Astrocyte (in vitro differentiated cells and primary cell): ENCODE results near the gene EBF4. TPM values are rescaled to one million over a fixed set of nuclear protein-coding genes. Genes with fewer than 3 reads are reported as not detected.

ENCODE experiments used
- DNase-seq: peaks from one replicate; pipeline ENCODE4 v3.0.0-alpha.2; 2010; ENCODE audit warnings: low read depth
- FAIRE-seq: peaks from 2 replicates; lab custom pipeline; 2011; peaks lifted over from hg19 to GRCh38; lab: Jason Lieb, UNC
- H2AFZ ChIP-seq: 2 replicates; pipeline ENCODE4 v1.6.0; 2012; ENCODE audit warnings: low read depth, low read length, inconsistent platforms
- H3K27ac ChIP-seq: 2 replicates; pipeline ENCODE4 v1.5.1; 2011; ENCODE audit warnings: low read depth, low read length, inconsistent platforms
- H3K27me3 ChIP-seq: 2 replicates; pipeline ENCODE4 v1.6.0; 2011; ENCODE audit warnings: low read length, inconsistent platforms; ENCODE audit not compliant: insufficient read depth
- H3K36me3 ChIP-seq: 2 replicates; pipeline ENCODE4 v1.5.1; 2011; ENCODE audit warnings: low read length, inconsistent platforms; ENCODE audit not compliant: insufficient read depth
- H3K4me1 ChIP-seq: 2 replicates; pipeline ENCODE4 v1.5.1; 2011; ENCODE audit warnings: low read length, inconsistent platforms; ENCODE audit not compliant: insufficient read depth
- H3K4me2 ChIP-seq: 2 replicates; pipeline ENCODE4 v1.6.0; 2012; ENCODE audit warnings: low read length, inconsistent platforms
- H3K4me3 ChIP-seq: 2 replicates; pipeline ENCODE4 v1.5.1; 2011; ENCODE audit warnings: low read depth, mild to moderate bottlenecking, low read length, inconsistent platforms; ENCODE audit not compliant: insufficient read depth
- H3K79me2 ChIP-seq: 2 replicates; pipeline ENCODE4 v1.6.0; 2012; ENCODE audit warnings: mild to moderate bottlenecking, low read length, inconsistent platforms; ENCODE audit not compliant: insufficient read depth
- H3K9ac ChIP-seq: 2 replicates; pipeline ENCODE4 v1.6.0; 2012; ENCODE audit warnings: mild to moderate bottlenecking, low read length, inconsistent platforms
- H3K9me3 ChIP-seq: 2 replicates; pipeline ENCODE4 v1.5.1; 2012; ENCODE audit warnings: low read depth, mild to moderate bottlenecking, low read length, inconsistent platforms; ENCODE audit not compliant: insufficient read depth
- H4K20me1 ChIP-seq: 2 replicates; pipeline ENCODE4 v1.6.0; 2012; ENCODE audit warnings: low read length, inconsistent platforms; ENCODE audit not compliant: insufficient read depth
- H3K27ac Mint-ChIP-seq: one replicate; pipeline ENCODE4 v1.8.0; 2021; ENCODE audit warnings: mild to moderate bottlenecking, mixed read lengths; ENCODE audit not compliant: unreplicated experiment
- H3K27me3 Mint-ChIP-seq: one replicate; pipeline ENCODE4 v1.8.0; 2021; ENCODE audit warnings: low read depth, mixed read lengths; ENCODE audit not compliant: unreplicated experiment
- H3K36me3 Mint-ChIP-seq: one replicate; pipeline ENCODE4 v1.8.0; 2021; ENCODE audit warnings: low read depth, mixed read lengths; ENCODE audit not compliant: unreplicated experiment
- H3K4me1 Mint-ChIP-seq: one replicate; pipeline ENCODE4 v1.8.0; 2021; ENCODE audit warnings: low read depth, mixed read lengths; ENCODE audit not compliant: unreplicated experiment
- H3K4me3 Mint-ChIP-seq: one replicate; pipeline ENCODE4 v1.8.0; 2021; ENCODE audit warnings: mild to moderate bottlenecking, moderate library complexity, mixed read lengths; ENCODE audit not compliant: unreplicated experiment
- H3K9me3 Mint-ChIP-seq: one replicate; pipeline ENCODE4 v1.8.0; 2021; ENCODE audit warnings: mild to moderate bottlenecking, mixed read lengths; ENCODE audit not compliant: unreplicated experiment
- CTCF ChIP-seq: IDR thresholded peaks from 2 replicates; pipeline ENCODE4 v1.5.1; 2011; ENCODE audit warnings: low read depth, mild to moderate bottlenecking, inconsistent platforms, low read length, moderate library complexity; ENCODE audit not compliant: insufficient read depth
- EZH2 ChIP-seq: IDR thresholded peaks from 2 replicates; pipeline ENCODE4 v1.6.1; 2012; ENCODE audit warnings: mild to moderate bottlenecking, low read length, inconsistent platforms; ENCODE audit not compliant: insufficient read depth
- total RNA-seq: library from RNA; stranded (reverse); gene quantifications from 2 replicates; pipeline ENCODE4 v1.2.1, GENCODE V29; 2021

EBF4 gene
- total RNA-seq, 1 donor from 2014 or later: 2.3 TPM

GRCh38 chr20:2778602-2779321, 86.2 kb downstream of the EBF4 start:
- Mint-ChIP-seq H3K27ac (no peak overlapping the region), H3K9me3 (peaks cover 7% of the 10 kb centered on the region), H3K27me3 (peaks cover 27% of the 10 kb centered on the region), H3K4me1 (no peaks in the 10 kb centered on the region), H3K4me3 (no peak overlapping the region), H3K36me3 (no peaks in the 10 kb centered on the region)
- H3K27me3 ChIP-seq: peaks cover 25% of the 10 kb centered on the region
- no peak overlapping the region for H3K4me2 ChIP-seq
- H3K4me3 ChIP-seq: no peak overlapping the region
- no peaks in the 10 kb centered on the region for H3K79me2 ChIP-seq
- TF ChIP-seq CTCF (no peak), EZH2 (no peak)
- no peak overlapping the region for H3K27ac ChIP-seq
- H3K9ac ChIP-seq: no peak overlapping the region
- DNase-seq (no peak), FAIRE-seq (no peak)
- H3K36me3 ChIP-seq: no peaks in the 10 kb centered on the region
- H2AFZ ChIP-seq: no peak overlapping the region
- H4K20me1 ChIP-seq: no peaks in the 10 kb centered on the region
- no peaks in the 10 kb centered on the region for H3K9me3 ChIP-seq
- no peaks in the 10 kb centered on the region for H3K4me1 ChIP-seq

- no peak for TF ChIP-seq EZH2
- no peak for TF ChIP-seq CTCF
- H3K27ac Mint-ChIP-seq: no peak overlapping the region
- Histone ChIP-seq H3K4me1 (no peaks in the 10 kb centered on the region), H3K27ac (no peak overlapping the region), H3K36me3 (no peaks in the 10 kb centered on the region), H3K9ac (no peak overlapping the region), H3K9me3 (no peaks in the 10 kb centered on the region), H3K27me3 (peaks cover 25% of the 10 kb centered on the region), H3K4me2 (no peak overlapping the region), H4K20me1 (no peaks in the 10 kb centered on the region), H3K79me2 (no peaks in the 10 kb centered on the region), H2AFZ (no peak overlapping the region), H3K4me3 (no peak overlapping the region)
- DNase-seq (no peak), FAIRE-seq (no peak)
- H3K9me3 Mint-ChIP-seq: peaks cover 6% of the 10 kb centered on the region
- H3K4me1 Mint-ChIP-seq: no peaks in the 10 kb centered on the region
- H3K27me3 Mint-ChIP-seq: peaks cover 29% of the 10 kb centered on the region
- no peaks in the 10 kb centered on the region for H3K36me3 Mint-ChIP-seq
- H3K4me3 Mint-ChIP-seq: no peak overlapping the region
These were observed 88.4 kb downstream of the EBF4 start for GRCh38 chr20:2780948-2781347.

- Histone ChIP-seq H3K9ac (no peak overlapping the region), H3K27me3 (peaks cover 25% of the 10 kb centered on the region), H3K36me3 (no peaks in the 10 kb centered on the region), H3K4me1 (no peaks in the 10 kb centered on the region), H3K4me3 (no peak overlapping the region), H3K4me2 (no peak overlapping the region), H2AFZ (no peak overlapping the region), H4K20me1 (no peaks in the 10 kb centered on the region), H3K27ac (no peak overlapping the region), H3K9me3 (no peaks in the 10 kb centered on the region), H3K79me2 (no peaks in the 10 kb centered on the region)
- DNase-seq (no peak), FAIRE-seq (no peak)
- Mint-ChIP-seq H3K4me3 (no peak overlapping the region), H3K27ac (no peak overlapping the region), H3K4me1 (no peaks in the 10 kb centered on the region), H3K36me3 (no peaks in the 10 kb centered on the region), H3K27me3 (peaks cover 27% of the 10 kb centered on the region), H3K9me3 (peaks cover 6% of the 10 kb centered on the region)
- TF ChIP-seq CTCF (no peak), EZH2 (no peak)
These were observed 91.5 kb downstream of the EBF4 start for GRCh38 chr20:2783908-2784566.
